Caco-2 (cell line): ENCODE data around the gene SLC2A9. TPM values are rescaled to one million over a fixed set of nuclear protein-coding genes. Genes with fewer than 3 reads are reported as not detected.
A peak's percentile ranks its signal among the peaks of the same experiment; 100 is the strongest.

ENCODE experiments used
- BruUV-seq: library from RNA; stranded (reverse); fragments of 400-500 nt; replicated peaks from 2 replicates; lab custom pipeline; 2021; lab: Mats Ljungman, UMichigan
- CTCF ChIA-PET: fragments of 300-600 bp; sonication (Branson Sonifier 250); formaldehyde crosslinking; loops from one replicate; lab custom pipeline; 2022; ENCODE audit warnings: antibody characterized with exemption; lab: Charles Lee
- POLR2A ChIA-PET: fragments of 300-600 bp; sonication (Branson Sonifier 250); formaldehyde crosslinking; loops from one replicate; lab custom pipeline; 2022; ENCODE audit warnings: antibody characterized with exemption; lab: Charles Lee
- DNase-seq, 2 experiments: peaks; one replicate each; pipeline versions ENCODE4 v3.0.0 to v3.0.0-alpha.2; 2020 to 2022
- H3K27me3 ChIP-seq: replicated peaks from 2 replicates; pipeline ENCODE4 v1.6.0; 2011; ENCODE audit warnings: low read length; ENCODE audit not compliant: control insufficient read depth, insufficient read depth
- H3K36me3 ChIP-seq: 2 replicates; pipeline ENCODE4 v1.5.1; 2011; ENCODE audit warnings: low read length; ENCODE audit not compliant: control insufficient read depth, insufficient read depth
- H3K4me1 ChIP-seq: fragments of 250-450 bp; sonication (Bioruptor Pico); 2 replicates; pipeline ENCODE4 v1.5.1; 2020; ENCODE audit warnings: mild to moderate bottlenecking
- H3K4me3 ChIP-seq: 2 replicates; pipeline ENCODE4 v1.5.1; 2011; ENCODE audit warnings: low read depth, mild to moderate bottlenecking, control low read depth, low read length
- H3K9me3 ChIP-seq: fragments of 250-450 bp; sonication (Bioruptor Pico); 2 replicates; pipeline ENCODE4 v1.5.1; 2020; ENCODE audit warnings: mild to moderate bottlenecking, moderate library complexity
- H3K27ac Mint-ChIP-seq: one replicate; pipeline ENCODE4 v1.8.0; 2022; ENCODE audit warnings: mixed read lengths; ENCODE audit not compliant: unreplicated experiment
- H3K27me3 Mint-ChIP-seq: one replicate; pipeline ENCODE4 v1.8.0; 2022; ENCODE audit warnings: mixed read lengths; ENCODE audit not compliant: insufficient read depth, unreplicated experiment
- H3K36me3 Mint-ChIP-seq: one replicate; pipeline ENCODE4 v1.8.0; 2022; ENCODE audit warnings: mild to moderate bottlenecking, mixed read lengths; ENCODE audit not compliant: insufficient read depth, unreplicated experiment
- H3K4me1 Mint-ChIP-seq: one replicate; pipeline ENCODE4 v1.8.0; 2022; ENCODE audit warnings: low read depth, mixed read lengths; ENCODE audit not compliant: unreplicated experiment
- H3K4me3 Mint-ChIP-seq: one replicate; pipeline ENCODE4 v1.8.0; 2022; ENCODE audit warnings: mild to moderate bottlenecking, moderate library complexity, mixed read lengths; ENCODE audit not compliant: unreplicated experiment
- H3K9me3 Mint-ChIP-seq: one replicate; pipeline ENCODE4 v1.8.0; 2022; ENCODE audit warnings: mixed read lengths; ENCODE audit not compliant: unreplicated experiment
- intact Hi-C: fragments of 100-400 bp; cut with micrococcal nuclease; formaldehyde crosslinking; loops from one replicate; pipeline ENCODE4 v1.10.0; 2022; ENCODE audit not compliant: unreplicated experiment
- total RNA-seq: library from RNA; stranded (reverse); gene quantifications from 2 replicates; pipeline ENCODE4 v1.2.3, GENCODE V29; 2022
- TF ChIP-seq, protein P1 (sequence below), 2 experiments: fragments of 200-600 bp in 1 of 2; IDR thresholded peaks; 1 replicate in 1 of 2; 2 replicates in 1 of 2; pipeline versions ENCODE4 v1.5.1 to v1.8.0; 2011 to 2022; ENCODE audit warnings: antibody characterized with exemption in 1 of 2, control low read depth in 1 of 2, inconsistent platforms in 1 of 2, low read depth in 1 of 2, low read length in 1 of 2, mild to moderate bottlenecking in 1 of 2, moderate library complexity in 1 of 2; ENCODE audit not compliant: insufficient read depth in 1 of 2, severe bottlenecking in 1 of 2, unreplicated experiment in 1 of 2

Gene SLC2A9
- total RNA-seq, 1 experiment from 2014 or later, result 21.0 TPM

DNA sequence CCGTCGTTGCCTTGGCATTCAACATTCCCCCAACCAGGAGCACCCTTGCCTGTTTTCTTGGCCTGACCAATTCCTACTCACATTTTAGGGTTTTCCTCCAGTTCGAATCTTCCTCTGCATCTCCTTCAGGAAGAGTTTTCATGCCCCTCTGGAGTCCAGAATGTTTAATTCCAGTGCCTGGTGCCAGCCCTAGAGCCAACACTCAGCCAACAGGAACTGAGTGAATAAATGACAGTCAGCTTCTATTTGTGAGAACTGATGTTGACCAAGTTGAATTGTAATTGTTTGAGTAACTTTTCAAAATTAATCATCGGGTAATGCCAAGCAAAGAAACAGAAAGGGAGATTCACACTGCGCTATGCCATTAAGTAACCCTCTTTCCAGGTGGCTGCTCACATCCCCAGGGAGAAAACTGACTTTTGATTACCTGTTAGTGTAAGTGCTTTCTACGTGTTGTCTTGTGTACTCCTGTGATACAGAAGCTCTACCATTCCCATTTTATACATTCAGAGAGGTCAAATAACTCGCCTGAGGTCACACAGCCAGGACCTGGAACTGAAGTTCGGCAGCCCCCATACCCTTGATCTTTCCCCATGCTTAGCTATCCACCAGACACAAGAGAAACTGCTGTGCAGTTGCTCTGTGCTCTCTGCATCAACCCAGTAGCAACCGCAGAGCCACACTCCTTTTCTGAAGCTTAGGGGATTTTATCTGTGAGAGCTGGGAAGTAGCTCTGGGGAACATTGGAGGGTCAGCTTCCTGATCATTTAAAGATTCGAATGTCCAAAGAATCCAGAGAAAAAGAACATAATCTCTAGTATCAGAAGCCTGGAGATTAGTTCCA, 19.0 kb upstream of the SLC2A9 start:
- no TSS peak for BruUV-seq
- DNase-seq, result no peak
- POLR2A ChIA-PET, result no interaction called here

DNA sequence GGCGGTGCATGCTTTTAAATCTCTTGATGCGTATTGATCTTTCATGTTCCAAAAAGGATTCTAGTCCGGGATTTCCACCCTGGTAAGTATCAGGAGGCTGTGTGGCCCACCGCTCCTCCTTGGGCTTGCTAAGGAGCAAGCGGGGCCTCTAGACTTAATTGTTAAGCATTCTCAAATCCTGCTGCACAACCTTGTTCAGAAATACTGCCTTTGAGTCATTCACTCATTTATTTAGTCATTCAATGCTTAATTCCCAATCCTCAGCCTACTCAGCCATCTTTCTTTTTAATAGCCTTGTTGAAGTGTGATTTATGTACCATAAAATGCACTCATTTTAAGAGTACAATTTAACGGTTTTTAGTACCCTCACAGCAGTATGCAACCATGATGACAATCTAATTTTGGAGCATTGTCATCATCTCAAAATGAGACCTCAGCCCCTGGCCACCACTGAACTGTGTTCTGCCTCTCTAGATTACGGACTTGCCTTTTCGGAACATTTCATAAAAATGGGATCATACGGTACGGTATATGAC, 15.6 kb upstream of the SLC2A9 start:
- intact Hi-C loops, result no loop called here
- H3K9me3 Mint-ChIP-seq, result no peaks in the 10 kb centered on the region
- Histone ChIP-seq H3K36me3 (no peaks in the 10 kb centered on the region), H3K9me3 (no peaks in the 10 kb centered on the region), H3K4me3 (no peak overlapping the region), H3K4me1 (peaks cover 16% of the 10 kb centered on the region), H3K27me3 (no peaks in the 10 kb centered on the region)
- H3K4me1 Mint-ChIP-seq, result peaks cover 16% of the 10 kb centered on the region
- CTCF ChIA-PET, result no interaction called here
- no peaks in the 10 kb centered on the region for H3K27me3 Mint-ChIP-seq
- POLR2A ChIA-PET, result no interaction called here
- no TSS peak for BruUV-seq
- TF ChIP-seq, protein P1, sequence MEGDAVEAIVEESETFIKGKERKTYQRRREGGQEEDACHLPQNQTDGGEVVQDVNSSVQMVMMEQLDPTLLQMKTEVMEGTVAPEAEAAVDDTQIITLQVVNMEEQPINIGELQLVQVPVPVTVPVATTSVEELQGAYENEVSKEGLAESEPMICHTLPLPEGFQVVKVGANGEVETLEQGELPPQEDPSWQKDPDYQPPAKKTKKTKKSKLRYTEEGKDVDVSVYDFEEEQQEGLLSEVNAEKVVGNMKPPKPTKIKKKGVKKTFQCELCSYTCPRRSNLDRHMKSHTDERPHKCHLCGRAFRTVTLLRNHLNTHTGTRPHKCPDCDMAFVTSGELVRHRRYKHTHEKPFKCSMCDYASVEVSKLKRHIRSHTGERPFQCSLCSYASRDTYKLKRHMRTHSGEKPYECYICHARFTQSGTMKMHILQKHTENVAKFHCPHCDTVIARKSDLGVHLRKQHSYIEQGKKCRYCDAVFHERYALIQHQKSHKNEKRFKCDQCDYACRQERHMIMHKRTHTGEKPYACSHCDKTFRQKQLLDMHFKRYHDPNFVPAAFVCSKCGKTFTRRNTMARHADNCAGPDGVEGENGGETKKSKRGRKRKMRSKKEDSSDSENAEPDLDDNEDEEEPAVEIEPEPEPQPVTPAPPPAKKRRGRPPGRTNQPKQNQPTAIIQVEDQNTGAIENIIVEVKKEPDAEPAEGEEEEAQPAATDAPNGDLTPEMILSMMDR (IDR thresholded peaks at IDR 0.05; ENCODE audit: insufficient read depth in 1 of 2, low read depth in 1 of 2, low read length in 1 of 2, severe bottlenecking in 1 of 2, unreplicated experiment in 1 of 2), result no peak
- no peak overlapping the region for H3K4me3 Mint-ChIP-seq
- no peak for DNase-seq
- H3K27ac Mint-ChIP-seq, result no peak overlapping the region
- H3K36me3 Mint-ChIP-seq, result no peaks in the 10 kb centered on the region

More for the DNA sequence above, 19.0 kb upstream of the SLC2A9 start:
- Mint-ChIP-seq H3K4me3 (no peak overlapping the region), H3K9me3 (peaks cover 23% of the 10 kb centered on the region), H3K36me3 (peaks cover under 1% of the 10 kb centered on the region), H3K27ac (no peak overlapping the region), H3K4me1 (peaks cover 6% of the 10 kb centered on the region), H3K27me3 (no peaks in the 10 kb centered on the region)
- CTCF ChIA-PET, result no interaction called here
- H3K27me3 ChIP-seq, result no peaks in the 10 kb centered on the region
- no peak overlapping the region for H3K4me3 ChIP-seq
- no peaks in the 10 kb centered on the region for H3K36me3 ChIP-seq
- intact Hi-C loops, result no loop called here
- TF ChIP-seq, protein P1 (IDR thresholded peaks at IDR 0.05; ENCODE audit: insufficient read depth in 1 of 2, low read depth in 1 of 2, low read length in 1 of 2, severe bottlenecking in 1 of 2, unreplicated experiment in 1 of 2), result no peak
- H3K9me3 ChIP-seq, result peaks cover 11% of the 10 kb centered on the region
- H3K4me1 ChIP-seq, result peaks cover 5% of the 10 kb centered on the region

DNA sequence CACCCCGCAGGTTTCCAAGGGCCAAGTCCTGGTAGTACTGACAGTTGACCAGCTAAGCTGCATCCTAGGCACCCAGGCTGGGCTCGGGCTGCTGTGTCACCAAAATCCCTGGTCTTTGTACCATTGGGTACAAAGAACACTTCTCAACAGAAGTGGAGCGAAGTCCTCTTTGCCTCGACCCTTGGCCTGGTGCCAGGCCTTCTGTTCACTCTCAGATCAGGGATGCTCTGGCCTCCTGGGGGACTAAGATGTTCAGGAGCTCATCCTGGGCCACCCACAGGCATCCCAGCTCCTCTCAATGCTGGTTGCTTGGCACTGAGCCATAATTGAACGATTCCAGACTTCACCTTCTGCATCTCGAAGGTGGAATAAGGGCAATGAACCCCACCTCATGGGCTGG, 13.8 kb upstream of the SLC2A9 start:
- peak in 1 of 2 experiments; percentile 21 for DNase-seq
- H3K4me3 Mint-ChIP-seq, result no peak overlapping the region
- intact Hi-C loops, result no loop called here
- H3K4me3 ChIP-seq, result no peak overlapping the region
- H3K27me3 ChIP-seq, result no peaks in the 10 kb centered on the region
- H3K9me3 ChIP-seq, result no peaks in the 10 kb centered on the region
- TF ChIP-seq, protein P1 (IDR thresholded peaks at IDR 0.05; ENCODE audit: insufficient read depth in 1 of 2, low read depth in 1 of 2, low read length in 1 of 2, severe bottlenecking in 1 of 2, unreplicated experiment in 1 of 2), result no peak
- BruUV-seq, result no TSS peak
- peaks cover 16% of the 10 kb centered on the region for H3K4me1 Mint-ChIP-seq
- no peaks in the 10 kb centered on the region for H3K36me3 Mint-ChIP-seq
- H3K27ac Mint-ChIP-seq, result no peak overlapping the region
- H3K27me3 Mint-ChIP-seq, result no peaks in the 10 kb centered on the region
- ChIA-PET CTCF (interaction anchor here (0.6 kb wide), 1 partner anchor 93 kb away, joined by 3 read pairs; no protein-coding TSS in a partner anchor), POLR2A (no interaction called here)
- no peaks in the 10 kb centered on the region for H3K9me3 Mint-ChIP-seq
- no peaks in the 10 kb centered on the region for H3K36me3 ChIP-seq
- H3K4me1 ChIP-seq, result peaks cover 25% of the 10 kb centered on the region
